ENCODE measurements around the gene TUBA4A.

The TUBA4A gene

GRCh38 chr2:219299372-219299760 is 45.6 kb upstream of the TUBA4A start:
- H3K27ac ChIP-seq (ENCODE audit: extremely low read depth, low read depth, low read length) = no peak overlapping the region
- ChIA-PET CTCF (interaction anchor here (0.5 to 11.6 kb wide), 30 partner anchors 10 to 452 kb away, joined by 3 to 297 read pairs (median 4); partner anchors contain the start of genes ANKZF1, ATG9A, CNPPD1 and DNAJB2), POLR2A (interaction anchor here (1.4 kb wide), 2 partner anchors 20 to 54 kb away, joined by 3 to 9 read pairs; partner anchors contain the start of genes DNAJB2, GLB1L and STK16)
- TF ChIP-seq ZNF518A (tag by site-specific recombination; conservative IDR thresholded peaks at IDR 0.05; ENCODE audit: low read depth) = no peak
- TF ChIP-seq GFI1B (tag by site-specific recombination; IDR thresholded peaks at IDR 0.05) = no peak
- TF ChIP-seq ZNF404 (tag by site-specific recombination; IDR thresholded peaks at IDR 0.05) = no peak
- TF ChIP-seq ZNF670 (tag by site-specific recombination; IDR thresholded peaks at IDR 0.05; ENCODE audit: low read depth) = no peak
- TF ChIP-seq ATF2 (tag by site-specific recombination; IDR thresholded peaks at IDR 0.05; ENCODE audit: low read depth) = no peak
- TF ChIP-seq ZNF449 (tag by site-specific recombination; IDR thresholded peaks at IDR 0.05) = no peak
- no peak for TF ChIP-seq ZNF747 (tag by site-specific recombination; IDR thresholded peaks at IDR 0.05)
- TF ChIP-seq ZNF292 (tag by site-specific recombination; IDR thresholded peaks at IDR 0.05; ENCODE audit: borderline replicate concordance, low read depth) = no peak
- no peak for TF ChIP-seq ZNF514 (tag by site-specific recombination; IDR thresholded peaks at IDR 0.05)
- TF ChIP-seq ZNF366 (tag by site-specific recombination; conservative IDR thresholded peaks at IDR 0.05) = no peak
- no peak for TF ChIP-seq ZFP69B (tag by site-specific recombination; IDR thresholded peaks at IDR 0.05)
- no peak for TF ChIP-seq ZNF501 (tag by site-specific recombination; IDR thresholded peaks at IDR 0.05)
- TF ChIP-seq ZNF596 (tag by site-specific recombination; IDR thresholded peaks at IDR 0.05) = no peak
- no peak for TF ChIP-seq BCL11A (tag by site-specific recombination; IDR thresholded peaks at IDR 0.05; ENCODE audit: low read depth)
- no peak for TF ChIP-seq ZNF302 (tag by site-specific recombination; IDR thresholded peaks at IDR 0.05; ENCODE audit: low read depth)
- TF ChIP-seq ZNF529 (tag by site-specific recombination; IDR thresholded peaks at IDR 0.05; ENCODE audit: insufficient replicate concordance) = no peak
- no peak for TF ChIP-seq ZNF132 (tag by site-specific recombination; IDR thresholded peaks at IDR 0.05; ENCODE audit: borderline replicate concordance)
- no peak for TF ChIP-seq ZNF777 (tag by site-specific recombination; IDR thresholded peaks at IDR 0.05; ENCODE audit: borderline replicate concordance)
- no peak for TF ChIP-seq ZBTB49 (tag by site-specific recombination; IDR thresholded peaks at IDR 0.05; ENCODE audit: low read depth)
- no peak for TF ChIP-seq INSM2 (tag by site-specific recombination; IDR thresholded peaks at IDR 0.05)
- no peaks in the 10 kb centered on the region for H3K36me3 ChIP-seq (ENCODE audit: control insufficient read depth in 2 of 2, insufficient read depth in 1 of 2, low read length in 2 of 2)
- no peaks in the 10 kb centered on the region for H3K4me1 ChIP-seq (ENCODE audit: control insufficient read depth, insufficient read depth, low read length)
- no peaks in the 10 kb centered on the region for H3K9me3 ChIP-seq (ENCODE audit: control insufficient read depth, insufficient read depth, low read depth, low read length)
- no peak overlapping the region for H3K4me3 ChIP-seq (ENCODE audit: low read depth, low read length)
